Occipital lobe (tissue), 2 donors: ENCODE data around the gene SEMA4D. TPM values are rescaled to one million over a fixed set of nuclear protein-coding genes. Genes with fewer than 3 reads are reported as not detected.
A peak's percentile ranks its signal among the peaks of the same experiment; 100 is the strongest.

Source experiments
- DNase-seq: peaks from one replicate; lab custom pipeline; 2025; lab: John Stamatoyannopoulos, UW
- total RNA-seq: library from RNA; depleted of rRNA; stranded (reverse); fragments of >200 nt; gene quantifications from one replicate; pipeline ENCODE4 v1.2.3, GENCODE V29; 2014

The SEMA4D gene
- total RNA-seq, result 12.0 TPM

- DNase-seq, result peak; percentile 42
Observed at GRCh38 chr9:89497978-89498851, at the start of gene SEMA4D. TSS of gene SEMA4D (minus strand) at chr9:89498113. CDS start at chr9:89405456, 92,657 bp downstream.

- no peak for DNase-seq
Observed at GRCh38 chr9:89547000-89547399, 49.1 kb upstream of the SEMA4D start.

- DNase-seq, result no peak
Observed at GRCh38 chr9:89544279-89544661, 46.4 kb upstream of the SEMA4D start.

GRCh38 chr9:89543621-89544278, 45.8 kb upstream of the SEMA4D start:
- no peak for DNase-seq

- no peak for DNase-seq
Observed at GRCh38 chr9:89543111-89543510, 45.2 kb upstream of the SEMA4D start.

GRCh38 chr9:89542401-89543021, 44.6 kb upstream of the SEMA4D start:
- peak; percentile 76 for DNase-seq

- DNase-seq, result no peak
Observed at GRCh38 chr9:89541798-89542197, 43.9 kb upstream of the SEMA4D start.

- no peak for DNase-seq
Observed at GRCh38 chr9:89539374-89539773, 41.5 kb upstream of the SEMA4D start.

- DNase-seq, result no peak
Observed at GRCh38 chr9:89538871-89539270, 41.0 kb upstream of the SEMA4D start.

GRCh38 chr9:89537166-89537565, 39.3 kb upstream of the SEMA4D start:
- no peak for DNase-seq

- no peak for DNase-seq
Observed at GRCh38 chr9:89536600-89536999, 38.7 kb upstream of the SEMA4D start.

- no peak for DNase-seq
Observed at GRCh38 chr9:89536145-89536574, 38.2 kb upstream of the SEMA4D start.

GRCh38 chr9:89535461-89535860, 37.5 kb upstream of the SEMA4D start:
- no peak for DNase-seq

GRCh38 chr9:89534515-89535287, 36.8 kb upstream of the SEMA4D start:
- no peak for DNase-seq

- DNase-seq, result peak; percentile 60
Observed at GRCh38 chr9:89533411-89534095, 35.6 kb upstream of the SEMA4D start.

- no peak for DNase-seq
Observed at GRCh38 chr9:89532944-89533343, 35.0 kb upstream of the SEMA4D start.

GRCh38 chr9:89532478-89532877, 34.6 kb upstream of the SEMA4D start:
- DNase-seq, result no peak

- no peak for DNase-seq
Observed at GRCh38 chr9:89531766-89532165, 33.9 kb upstream of the SEMA4D start.

GRCh38 chr9:89530726-89531125, 32.8 kb upstream of the SEMA4D start:
- DNase-seq, result no peak

- no peak for DNase-seq
Observed at GRCh38 chr9:89529243-89530035, 31.5 kb upstream of the SEMA4D start.
